Measurements from ENCODE around the gene CLK3.
"Not testable (repeated sequence)": the region's sequence is repeated elsewhere in the genome, so short reads cannot be mapped to it uniquely, and the experiment has no call there.

The CLK3 gene

GRCh38 chr15:74595271-74595670 is 20.4 kb upstream of the CLK3 start:
- H3K27me3 Mint-ChIP-seq: no peaks in the 10 kb centered on the region
- no peak overlapping the region for H3K4me3 Mint-ChIP-seq
- no peak overlapping the region for H3K27ac Mint-ChIP-seq
- H3K36me3 Mint-ChIP-seq: peaks cover under 1% of the 10 kb centered on the region
- H3K9me3 Mint-ChIP-seq: no peaks in the 10 kb centered on the region
- peaks cover 21% of the 10 kb centered on the region for H3K4me1 Mint-ChIP-seq

DNA sequence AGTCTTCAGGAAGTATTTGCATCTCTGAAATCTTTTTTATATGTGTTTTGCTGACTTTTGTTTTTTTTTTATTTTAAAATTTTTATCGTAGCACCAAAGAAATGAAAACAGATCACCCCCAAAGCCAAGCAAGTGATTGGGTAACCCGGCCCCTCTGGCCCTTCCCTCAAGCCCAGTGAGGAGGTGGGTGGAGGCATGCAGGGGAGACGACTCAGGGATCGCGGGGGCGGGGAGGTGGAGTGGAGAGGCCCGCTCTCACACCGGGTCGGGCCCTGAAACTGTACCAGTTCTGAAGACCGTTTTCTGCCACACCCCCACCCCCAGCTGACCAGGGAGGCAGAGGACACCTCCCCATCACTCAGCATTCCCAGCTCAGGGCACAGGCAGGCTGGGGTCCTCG is 18.9 kb upstream of the CLK3 start:
- peaks cover 21% of the 10 kb centered on the region for H3K4me1 Mint-ChIP-seq
- not testable (repeated sequence) for H3K9me3 Mint-ChIP-seq, H3K27me3 Mint-ChIP-seq, H3K36me3 Mint-ChIP-seq, H3K4me3 Mint-ChIP-seq, H3K27ac Mint-ChIP-seq

- H3K4me3 Mint-ChIP-seq, H3K27ac Mint-ChIP-seq: not testable (repeated sequence)
These were observed 18.4 kb upstream of the CLK3 start for GRCh38 chr15:74597146-74597705.

GRCh38 chr15:74598126-74598842 is 17.4 kb upstream of the CLK3 start:
- Mint-ChIP-seq H3K27ac (peak overlapping the region; percentile 99), H3K36me3 (no peaks in the 10 kb centered on the region), H3K9me3 (no peaks in the 10 kb centered on the region), H3K4me1 (peaks cover 21% of the 10 kb centered on the region), H3K4me3 (peak overlapping the region; percentile 97), H3K27me3 (no peaks in the 10 kb centered on the region)

More at GRCh38 chr15:74597146-74597705, 18.4 kb upstream of the CLK3 start:
- H3K9me3 Mint-ChIP-seq, H3K36me3 Mint-ChIP-seq, H3K27me3 Mint-ChIP-seq: not testable (repeated sequence)
- H3K4me1 Mint-ChIP-seq: peaks cover 21% of the 10 kb centered on the region

- Mint-ChIP-seq H3K4me1 (peaks cover 21% of the 10 kb centered on the region), H3K27me3 (no peaks in the 10 kb centered on the region), H3K4me3 (peak overlapping the region; percentile 97), H3K9me3 (no peaks in the 10 kb centered on the region), H3K27ac (no peak overlapping the region), H3K36me3 (no peaks in the 10 kb centered on the region)
These were observed 16.5 kb upstream of the CLK3 start for GRCh38 chr15:74599156-74599555.

GRCh38 chr15:74603026-74603788 is 12.4 kb upstream of the CLK3 start:
- Mint-ChIP-seq H3K9me3 (no peaks in the 10 kb centered on the region), H3K4me1 (peaks cover 15% of the 10 kb centered on the region), H3K36me3 (no peaks in the 10 kb centered on the region), H3K4me3 (no peak overlapping the region), H3K27ac (no peak overlapping the region), H3K27me3 (no peaks in the 10 kb centered on the region)

GRCh38 chr15:74603789-74604705 is 11.6 kb upstream of the CLK3 start:
- Mint-ChIP-seq H3K4me1 (peaks cover 7% of the 10 kb centered on the region), H3K27me3 (no peaks in the 10 kb centered on the region), H3K9me3 (no peaks in the 10 kb centered on the region), H3K36me3 (no peaks in the 10 kb centered on the region), H3K27ac (no peak overlapping the region), H3K4me3 (no peak overlapping the region)

GRCh38 chr15:74604983-74605794 is 10.4 kb upstream of the CLK3 start:
- no peaks in the 10 kb centered on the region for H3K36me3 Mint-ChIP-seq
- no peaks in the 10 kb centered on the region for H3K4me1 Mint-ChIP-seq
- H3K27ac Mint-ChIP-seq: no peak overlapping the region
- no peak overlapping the region for H3K4me3 Mint-ChIP-seq
- H3K27me3 Mint-ChIP-seq: no peaks in the 10 kb centered on the region
- no peaks in the 10 kb centered on the region for H3K9me3 Mint-ChIP-seq

- H3K27ac Mint-ChIP-seq: no peak overlapping the region
- no peaks in the 10 kb centered on the region for H3K36me3 Mint-ChIP-seq
- no peak overlapping the region for H3K4me3 Mint-ChIP-seq
- H3K4me1 Mint-ChIP-seq: no peaks in the 10 kb centered on the region
- no peaks in the 10 kb centered on the region for H3K27me3 Mint-ChIP-seq
- H3K9me3 Mint-ChIP-seq: no peaks in the 10 kb centered on the region
These were observed 9.9 kb upstream of the CLK3 start for GRCh38 chr15:74605795-74606150.

DNA sequence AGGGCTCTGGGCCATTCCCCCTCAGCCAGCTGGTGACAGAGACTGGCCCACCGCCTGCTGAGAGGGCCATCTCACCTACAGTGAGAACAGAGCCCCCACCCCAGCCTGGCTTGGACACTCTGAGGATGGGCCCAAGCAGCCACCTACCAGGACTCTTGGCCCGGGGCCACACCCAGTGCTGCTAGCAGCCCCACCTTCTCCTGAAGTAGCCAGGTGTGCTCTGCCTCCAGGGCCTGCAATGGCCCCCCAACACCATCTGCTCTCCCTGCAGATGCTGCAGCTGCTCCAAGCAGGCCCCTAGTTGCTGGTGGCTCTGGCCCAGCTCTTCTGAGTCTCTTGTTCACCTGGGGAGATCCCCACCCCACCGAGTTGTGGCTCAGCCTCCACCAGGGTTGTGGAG is 6.8 kb upstream of the CLK3 start:
- H3K27me3 Mint-ChIP-seq: no peaks in the 10 kb centered on the region
- peaks cover 3% of the 10 kb centered on the region for H3K4me1 Mint-ChIP-seq
- no peaks in the 10 kb centered on the region for H3K36me3 Mint-ChIP-seq
- no peaks in the 10 kb centered on the region for H3K9me3 Mint-ChIP-seq
- no peak overlapping the region for H3K27ac Mint-ChIP-seq
- H3K4me3 Mint-ChIP-seq: no peak overlapping the region

- H3K4me3 Mint-ChIP-seq: no peak overlapping the region
- no peak overlapping the region for H3K27ac Mint-ChIP-seq
These were observed 5.7 kb upstream of the CLK3 start for GRCh38 chr15:74609938-74610301.

DNA sequence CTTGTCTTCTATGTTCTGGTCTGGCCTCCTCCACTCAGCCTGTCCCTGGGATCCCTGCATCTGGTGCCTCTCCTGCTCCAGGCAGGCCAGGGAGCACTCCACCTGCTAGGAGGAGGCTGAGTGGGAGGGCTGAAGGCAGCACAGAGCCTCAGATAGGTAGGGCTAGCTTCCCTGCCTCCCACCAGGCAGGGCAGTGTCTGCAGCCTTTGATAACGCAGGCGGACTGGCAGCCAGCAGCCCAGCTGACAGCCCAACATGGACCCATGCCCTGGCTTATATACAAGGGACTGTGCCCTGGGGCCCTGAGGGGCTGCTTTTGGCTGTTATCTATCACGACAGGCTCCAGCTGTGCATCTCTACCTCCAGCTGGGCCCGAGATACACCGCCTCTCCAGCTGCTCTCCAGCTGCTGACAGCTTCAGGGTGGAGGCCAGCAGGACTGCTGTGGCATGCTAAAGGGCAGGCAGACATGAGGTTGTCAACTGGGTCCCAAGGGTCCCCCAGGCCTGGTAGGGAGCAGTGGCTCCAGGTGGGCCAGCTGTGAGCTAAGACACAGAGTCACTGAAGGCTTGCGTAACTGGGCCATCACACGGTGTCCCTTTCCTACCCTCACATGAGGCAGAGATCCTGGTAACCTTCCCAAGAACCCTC is 5.2 kb upstream of the CLK3 start:
- H3K27me3 Mint-ChIP-seq: no peaks in the 10 kb centered on the region
- H3K36me3 Mint-ChIP-seq: no peaks in the 10 kb centered on the region
- no peak overlapping the region for H3K27ac Mint-ChIP-seq
- H3K4me1 Mint-ChIP-seq: peaks cover 3% of the 10 kb centered on the region
- H3K9me3 Mint-ChIP-seq: no peaks in the 10 kb centered on the region
- no peak overlapping the region for H3K4me3 Mint-ChIP-seq

More at GRCh38 chr15:74609938-74610301, 5.7 kb upstream of the CLK3 start:
- Mint-ChIP-seq H3K36me3 (no peaks in the 10 kb centered on the region), H3K4me1 (peaks cover 3% of the 10 kb centered on the region), H3K9me3 (no peaks in the 10 kb centered on the region), H3K27me3 (no peaks in the 10 kb centered on the region)

GRCh38 chr15:74611341-74611740 is 4.3 kb upstream of the CLK3 start:
- peaks cover 3% of the 10 kb centered on the region for H3K4me1 Mint-ChIP-seq

DNA sequence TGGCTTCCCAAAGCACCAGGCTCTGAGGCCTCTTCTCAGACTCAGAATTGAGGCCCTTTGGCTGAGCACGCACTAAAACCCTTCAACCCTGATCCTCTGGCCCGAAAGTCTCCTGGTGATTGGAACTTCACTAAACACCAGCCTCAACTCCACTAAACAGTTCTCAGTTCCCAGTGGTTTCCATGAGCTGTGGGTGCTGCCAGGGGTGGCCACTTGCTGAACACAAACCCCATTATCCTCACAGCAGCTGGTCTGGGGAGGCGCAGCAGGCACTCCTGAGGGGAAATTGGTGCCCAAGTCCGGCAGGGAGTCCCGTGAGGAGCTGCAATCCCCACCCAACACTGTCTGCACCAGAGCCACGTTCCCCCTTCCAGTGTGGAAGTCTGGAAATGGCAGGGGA is 3.8 kb upstream of the CLK3 start:
- H3K4me3 Mint-ChIP-seq: no peak overlapping the region
- no peak overlapping the region for H3K27ac Mint-ChIP-seq
- no peaks in the 10 kb centered on the region for H3K9me3 Mint-ChIP-seq
- H3K4me1 Mint-ChIP-seq: peaks cover 8% of the 10 kb centered on the region
- H3K36me3 Mint-ChIP-seq: no peaks in the 10 kb centered on the region
- H3K27me3 Mint-ChIP-seq: no peaks in the 10 kb centered on the region

More at GRCh38 chr15:74611341-74611740, 4.3 kb upstream of the CLK3 start:
- H3K36me3 Mint-ChIP-seq: no peaks in the 10 kb centered on the region
- no peak overlapping the region for H3K27ac Mint-ChIP-seq
- H3K4me3 Mint-ChIP-seq: no peak overlapping the region
- no peaks in the 10 kb centered on the region for H3K27me3 Mint-ChIP-seq
- H3K9me3 Mint-ChIP-seq: no peaks in the 10 kb centered on the region
